NCI-H146 treated with DMSO at 0.1 percent for 48 hours (cell line): ENCODE data around the gene ITPR1.

Experiments
- DNase-seq: peaks from one replicate; lab custom pipeline; 2025; ENCODE audit not compliant: unreplicated experiment; lab: John Stamatoyannopoulos, UW

The ITPR1 gene

GRCh38 chr3:4866866-4867265 is 373.7 kb downstream of the ITPR1 start:
- DNase-seq, result no peak

GRCh38 chr3:4877173-4877787 is 384.1 kb downstream of the ITPR1 start:
- no peak for DNase-seq

GRCh38 chr3:4880850-4881249 is 387.7 kb downstream of the ITPR1 start:
- DNase-seq, result no peak

- no peak for DNase-seq
Measured at GRCh38 chr3:4882548-4882947, 389.4 kb downstream of the ITPR1 start.

GRCh38 chr3:4883011-4883410 is 389.9 kb downstream of the ITPR1 start:
- DNase-seq, result no peak

GRCh38 chr3:4884888-4885287 is 391.7 kb downstream of the ITPR1 start:
- no peak for DNase-seq

GRCh38 chr3:4885316-4885715 is 392.2 kb downstream of the ITPR1 start:
- no peak for DNase-seq

GRCh38 chr3:4886448-4886847 is 393.3 kb downstream of the ITPR1 start:
- no peak for DNase-seq

GRCh38 chr3:4887177-4887576 is 394.0 kb downstream of the ITPR1 start:
- DNase-seq, result no peak

- no peak for DNase-seq
Measured at GRCh38 chr3:4888913-4889846, 396.0 kb downstream of the ITPR1 start.

GRCh38 chr3:4889896-4890295 is 396.7 kb downstream of the ITPR1 start:
- no peak for DNase-seq

GRCh38 chr3:4894891-4895530 is 401.9 kb downstream of the ITPR1 start:
- no peak for DNase-seq

GRCh38 chr3:4895838-4896237 is 402.7 kb downstream of the ITPR1 start:
- no peak for DNase-seq
